ENCODE results near the gene ERP29. TPM values are rescaled to one million over a fixed set of nuclear protein-coding genes. Genes with fewer than 3 reads are reported as not detected.

ERP29 gene
- total RNA-seq, 1 donor = 55.3 TPM

- H3K4me3 ChIP-seq (ENCODE audit: low read depth, low read length) = no peak overlapping the region
- DNase-seq (ENCODE audit: low read depth) = no peak
- TF ChIP-seq CTCF (IDR thresholded peaks at IDR 0.05; ENCODE audit: insufficient read depth, low read depth, low read length) = no peak
These were observed 7.8 kb downstream of the ERP29 start for GRCh38 chr12:112020947-112021457.

- DNase-seq (ENCODE audit: low read depth) = no peak
- no peak overlapping the region for H3K4me3 ChIP-seq (ENCODE audit: low read depth, low read length)
- TF ChIP-seq CTCF (IDR thresholded peaks at IDR 0.05; ENCODE audit: insufficient read depth, low read depth, low read length) = no peak
These were observed 9.2 kb downstream of the ERP29 start for GRCh38 chr12:112022241-112023016.

GRCh38 chr12:112023759-112024396 lies 10.7 kb downstream of the ERP29 start:
- no peak for DNase-seq (ENCODE audit: low read depth)
- TF ChIP-seq CTCF (IDR thresholded peaks at IDR 0.05; ENCODE audit: insufficient read depth, low read depth, low read length) = no peak
- H3K4me3 ChIP-seq (ENCODE audit: low read depth, low read length) = no peak overlapping the region

GRCh38 chr12:112025808-112026375 lies 12.7 kb downstream of the ERP29 start:
- no peak overlapping the region for H3K4me3 ChIP-seq (ENCODE audit: low read depth, low read length)
- no peak for TF ChIP-seq CTCF (IDR thresholded peaks at IDR 0.05; ENCODE audit: insufficient read depth, low read depth, low read length)
- no peak for DNase-seq (ENCODE audit: low read depth)

GRCh38 chr12:112029301-112029700 lies 16.1 kb downstream of the ERP29 start:
- TF ChIP-seq CTCF (IDR thresholded peaks at IDR 0.05; ENCODE audit: insufficient read depth, low read depth, low read length) = no peak
- no peak for DNase-seq (ENCODE audit: low read depth)
- no peak overlapping the region for H3K4me3 ChIP-seq (ENCODE audit: low read depth, low read length)

GRCh38 chr12:112031472-112031871 lies 18.2 kb downstream of the ERP29 start:
- TF ChIP-seq CTCF (IDR thresholded peaks at IDR 0.05; ENCODE audit: insufficient read depth, low read depth, low read length) = no peak
- H3K4me3 ChIP-seq (ENCODE audit: low read depth, low read length) = no peak overlapping the region
- peak; percentile 14 for DNase-seq (ENCODE audit: low read depth)
